Ureter (tissue), 1 donor: ENCODE results near the gene NHS. TPM values are rescaled to one million over a fixed set of nuclear protein-coding genes. Genes with fewer than 3 reads are reported as not detected.
A peak's percentile ranks its signal among the peaks of the same experiment; 100 is the strongest.

Source experiments
- DNase-seq: peaks from one replicate; pipeline ENCODE4 v3.0.0-alpha.2; 2020; ENCODE audit warnings: low spot score
- total RNA-seq: library from RNA; stranded (reverse); gene quantifications from one replicate; pipeline ENCODE4 v1.2.4, GENCODE V29; 2023
- donor health status: DM: yes; HTN: yes; CAD: no.

The NHS gene
- total RNA-seq, 1 donor from 2014 or later: 17.4 TPM

DNA sequence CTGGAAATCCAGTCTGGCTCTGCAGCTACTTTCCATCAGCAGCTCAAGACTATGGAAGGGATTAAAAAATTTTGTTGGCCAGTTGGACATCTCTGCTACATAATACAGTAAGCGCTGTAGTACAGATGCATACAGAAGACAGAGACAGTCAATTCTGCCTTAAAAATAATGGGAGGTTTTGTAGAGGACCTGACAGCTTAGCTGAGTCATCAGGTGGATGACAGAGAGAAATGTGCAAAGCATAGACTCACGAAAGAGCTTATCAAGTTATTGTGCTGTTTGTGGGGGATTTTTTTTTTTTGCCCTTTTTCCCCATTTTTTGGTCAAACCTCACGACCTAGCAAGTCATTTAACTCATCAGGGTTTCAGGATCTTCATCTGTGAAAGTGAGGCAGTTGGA, 213.3 kb downstream of the NHS start:
- DNase-seq: no peak

DNA sequence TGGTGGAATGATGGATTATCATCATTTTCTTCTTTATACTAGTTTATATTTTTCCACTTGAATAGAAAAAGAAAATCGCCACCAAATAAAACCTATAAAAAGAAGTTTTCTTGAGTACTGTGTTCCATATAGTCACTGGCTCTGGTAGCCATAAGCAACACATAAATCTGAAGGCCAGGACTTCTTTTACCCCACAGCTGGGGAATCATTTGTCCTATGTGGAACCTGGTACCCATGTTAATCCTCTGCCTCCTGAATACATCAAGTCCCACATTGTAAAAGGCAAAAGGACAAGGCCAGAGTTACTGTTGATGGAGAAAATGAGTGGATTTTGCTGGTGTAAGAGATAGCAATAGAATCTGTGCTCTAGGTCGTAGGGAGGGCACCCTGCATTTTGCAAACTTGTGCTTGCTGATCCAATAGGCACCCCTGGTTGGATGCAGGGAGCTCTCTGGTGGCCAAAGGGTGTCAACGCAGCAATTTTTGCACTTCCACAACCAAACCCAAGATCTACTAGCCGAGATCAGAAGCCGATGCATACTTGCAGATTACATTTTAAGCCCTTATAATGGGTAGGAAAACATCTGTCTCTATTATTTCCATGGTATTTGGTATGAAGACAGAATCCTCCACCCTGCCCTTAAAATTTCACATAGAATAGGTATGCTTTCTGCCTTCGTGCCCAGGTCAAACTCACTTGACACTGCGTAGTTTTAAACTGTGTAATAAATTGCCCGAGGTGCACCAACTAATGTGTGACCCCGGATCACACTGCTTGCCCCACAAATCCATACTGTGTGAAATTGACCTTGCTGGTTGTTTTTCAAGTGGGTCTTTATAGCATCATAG, 216.1 kb downstream of the NHS start:
- DNase-seq: peak; percentile 71

DNA sequence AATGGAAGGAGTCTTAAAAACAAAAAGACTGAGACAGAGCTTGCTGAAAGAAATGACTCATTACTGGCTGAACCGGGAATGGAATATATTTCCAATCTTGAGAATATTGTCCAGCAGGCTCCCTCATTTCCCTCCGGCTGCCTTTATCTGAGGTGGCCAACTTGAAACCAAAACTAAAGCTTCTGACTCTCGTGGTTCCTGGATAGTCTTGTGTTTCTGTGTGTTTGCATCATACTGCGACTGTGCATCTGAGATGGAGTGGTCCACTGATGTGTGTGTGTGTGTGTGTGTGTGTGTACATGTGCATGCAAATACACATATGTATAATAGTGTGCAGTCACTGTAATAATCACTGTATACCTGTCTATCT, 216.7 kb downstream of the NHS start:
- no peak for DNase-seq

DNA sequence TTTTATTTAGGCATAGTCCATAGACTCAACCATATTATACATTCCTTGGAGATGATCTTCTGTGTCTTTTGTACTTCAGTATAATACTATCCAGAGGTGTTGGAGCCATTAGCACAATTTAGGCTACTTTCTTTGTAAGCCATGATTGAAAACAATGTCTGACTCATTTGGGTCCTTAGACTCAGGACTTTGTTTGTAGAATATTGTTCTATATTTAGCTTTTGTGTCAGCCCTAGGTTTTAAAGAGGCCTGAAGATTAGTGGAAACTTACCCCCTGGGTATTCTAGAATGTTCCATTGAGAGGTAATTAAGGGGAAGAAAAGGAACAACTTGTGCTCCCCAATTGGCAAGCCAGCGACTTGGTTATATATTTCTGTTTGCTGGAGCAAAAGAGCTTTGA, 217.1 kb downstream of the NHS start:
- DNase-seq: no peak

DNA sequence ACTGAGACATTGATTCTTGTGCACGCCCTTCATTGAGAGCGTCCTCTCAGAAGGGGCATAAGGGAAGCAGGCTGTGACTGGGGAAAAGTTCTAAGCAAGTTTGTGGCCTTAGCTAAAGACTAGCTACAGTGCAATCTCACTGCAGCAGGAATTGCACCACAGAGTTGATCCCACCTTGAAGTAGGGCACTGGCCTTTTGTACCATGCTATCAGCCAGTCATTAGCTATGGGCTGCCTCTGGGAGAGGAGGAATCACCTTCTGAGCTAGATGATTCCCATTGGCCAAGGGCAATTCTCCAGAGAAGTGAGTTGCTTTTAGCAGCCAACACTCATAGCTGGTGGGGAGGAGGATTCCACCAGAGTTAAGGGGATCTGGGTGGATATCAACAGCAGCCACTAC, 219.7 kb downstream of the NHS start:
- no peak for DNase-seq

DNA sequence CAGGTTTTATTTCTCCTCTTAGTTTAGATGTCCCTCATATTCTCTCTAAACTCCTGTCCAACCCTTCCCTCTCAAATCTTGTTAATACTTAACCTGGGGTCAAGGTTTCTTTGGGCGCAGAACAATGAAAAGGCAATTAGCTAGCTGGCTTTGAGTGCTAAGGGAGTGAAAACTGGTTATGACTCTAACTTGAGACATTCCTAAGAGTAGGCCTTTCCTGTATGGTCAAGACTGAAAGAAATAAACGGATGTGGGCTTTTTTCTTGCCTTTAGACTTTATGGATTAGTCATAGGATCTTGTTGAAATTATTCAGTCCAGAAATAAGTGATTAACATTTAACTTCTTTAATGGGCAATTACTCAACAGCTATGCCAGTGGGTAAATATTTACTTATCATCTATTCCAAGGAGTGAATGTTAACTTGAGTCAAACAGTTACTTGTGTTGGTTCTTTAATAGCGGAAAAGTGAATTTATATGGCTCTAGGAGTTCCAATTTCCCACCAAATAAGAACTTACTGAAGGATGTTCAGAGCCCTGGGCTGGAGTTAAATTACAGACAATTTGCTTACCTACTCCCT, 220.5 kb downstream of the NHS start:
- no peak for DNase-seq

DNA sequence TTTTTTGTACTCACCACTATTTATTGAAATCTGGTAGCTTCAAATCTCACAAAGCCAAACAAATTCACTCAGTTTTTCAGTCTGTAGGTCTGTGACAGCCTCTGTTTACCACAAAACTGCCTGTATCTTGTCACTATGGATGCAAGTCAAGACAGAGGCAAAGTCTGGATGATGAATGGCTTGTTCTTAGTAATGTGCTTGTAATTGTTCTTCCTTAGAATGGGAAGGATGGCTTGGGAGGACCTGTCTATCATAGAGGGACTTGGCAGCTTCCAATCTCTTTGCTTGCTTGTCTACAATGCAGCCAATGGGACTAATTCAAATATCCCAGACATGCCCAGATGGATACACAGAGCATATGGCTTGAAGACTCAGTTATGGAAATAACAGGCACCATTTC, 221.1 kb downstream of the NHS start:
- no peak for DNase-seq

DNA sequence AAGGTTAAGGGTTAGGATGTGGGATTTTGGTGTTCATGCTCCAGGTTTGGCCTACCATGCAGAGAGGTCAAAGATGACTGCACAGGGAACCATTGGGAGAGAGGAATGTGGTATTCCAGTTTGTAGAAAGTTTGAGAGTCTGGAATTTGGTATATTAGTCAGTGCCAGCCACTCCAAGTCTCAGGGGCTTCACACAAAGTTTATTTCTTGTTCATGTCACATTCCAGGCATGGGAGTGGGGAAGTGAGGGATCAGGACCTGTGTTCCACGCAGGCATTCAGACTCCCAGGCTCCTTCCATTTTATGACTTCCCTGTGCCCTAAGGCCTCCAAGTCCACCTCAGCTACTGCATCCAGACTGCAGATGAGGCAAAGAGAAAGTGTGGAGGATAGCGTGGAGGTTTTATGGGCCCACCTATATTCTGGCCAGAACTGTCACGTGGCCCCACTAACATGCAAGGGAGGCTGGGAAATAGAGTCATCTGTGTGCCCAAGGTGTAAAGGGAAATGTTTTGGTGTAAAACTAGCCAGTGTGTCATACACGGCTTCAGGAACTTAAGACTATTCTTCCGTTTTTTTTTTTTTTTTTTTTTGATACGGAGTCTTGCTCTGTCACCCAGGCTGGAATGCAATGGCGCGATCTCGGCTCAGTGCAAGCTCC, 221.7 kb downstream of the NHS start:
- no peak for DNase-seq

DNA sequence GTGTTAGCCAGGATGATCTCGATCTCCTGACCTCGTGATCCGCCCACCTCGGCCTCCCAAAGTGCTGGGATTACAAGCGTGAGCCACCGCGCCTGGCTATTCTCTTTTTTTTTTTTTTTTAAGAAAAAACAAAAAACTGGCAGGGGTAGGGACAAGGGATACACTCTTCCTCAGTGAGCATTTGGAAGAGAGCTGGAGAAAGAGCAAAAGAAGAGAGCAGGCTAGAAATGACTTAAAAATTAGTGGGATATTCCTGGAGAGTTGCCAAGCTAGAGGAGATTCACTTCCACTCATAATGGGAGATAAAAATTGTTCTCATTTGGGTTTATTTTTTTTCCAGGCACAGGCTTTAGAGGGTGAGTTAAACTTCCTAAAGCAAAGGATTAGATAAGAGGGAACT, 222.3 kb downstream of the NHS start:
- no peak for DNase-seq

DNA sequence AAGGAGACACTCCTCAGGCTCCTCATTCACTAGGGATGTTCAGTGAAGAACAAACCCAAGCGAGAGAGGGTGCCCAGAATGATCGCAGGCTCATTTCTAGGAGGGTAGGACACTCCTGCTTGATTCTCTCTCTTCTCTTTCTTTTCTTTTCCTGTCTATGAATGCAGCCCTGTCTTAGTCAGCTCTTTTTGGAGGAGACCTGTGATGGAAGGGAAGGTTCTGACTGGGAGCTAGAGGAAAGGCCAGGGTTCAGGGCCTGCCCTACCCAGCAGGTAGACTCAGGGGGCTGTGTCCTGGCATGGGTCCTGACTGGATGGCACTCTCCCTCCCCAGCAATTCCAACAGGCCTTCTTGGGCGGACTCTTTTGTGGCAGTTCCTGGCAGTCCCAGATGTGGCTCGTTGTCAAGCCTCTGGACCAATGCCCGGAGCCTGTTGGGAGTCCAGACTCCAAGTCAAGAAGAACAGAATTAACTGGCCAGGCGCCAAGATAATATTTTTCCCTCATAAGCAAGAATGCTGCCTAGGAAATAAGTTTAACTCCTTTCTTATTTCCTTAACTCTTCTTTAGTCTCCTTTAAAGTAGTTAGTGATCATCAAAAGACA, 222.9 kb downstream of the NHS start:
- DNase-seq: peak; percentile 75

DNA sequence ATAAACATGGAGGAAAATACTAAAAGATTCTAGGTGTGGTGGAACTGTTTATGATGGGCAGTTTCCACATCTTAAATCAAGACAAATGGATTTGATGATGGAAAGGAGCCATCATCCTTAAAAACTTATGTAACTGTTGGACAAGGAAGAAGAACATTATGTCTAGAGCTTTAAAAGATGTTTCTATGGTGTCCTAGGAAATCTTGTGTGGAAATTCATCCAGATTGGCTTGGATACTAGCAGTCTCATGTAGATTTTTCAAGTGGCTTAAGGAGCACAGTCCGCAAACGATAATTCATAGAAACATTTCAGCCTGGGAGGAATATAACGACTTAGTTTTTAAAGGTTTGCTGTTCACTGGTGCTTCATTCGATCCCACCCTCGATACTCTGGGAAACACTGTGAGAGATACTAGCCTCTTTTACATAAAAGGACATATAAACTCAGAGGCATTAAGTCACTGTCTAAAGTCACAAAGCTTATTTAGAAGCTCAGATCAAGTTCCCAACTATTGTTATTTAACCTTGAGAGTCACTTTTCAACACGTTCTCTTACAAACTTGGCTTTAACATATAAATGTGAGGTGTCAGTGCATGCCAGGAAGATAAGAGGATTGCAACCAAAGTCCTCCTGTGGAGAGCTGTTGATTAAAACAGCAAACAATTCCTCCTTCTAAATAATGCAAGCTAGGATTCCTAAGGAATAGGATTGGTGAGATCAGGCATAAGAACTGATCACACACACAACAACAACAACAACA, 226.6 kb downstream of the NHS start:
- DNase-seq: no peak

DNA sequence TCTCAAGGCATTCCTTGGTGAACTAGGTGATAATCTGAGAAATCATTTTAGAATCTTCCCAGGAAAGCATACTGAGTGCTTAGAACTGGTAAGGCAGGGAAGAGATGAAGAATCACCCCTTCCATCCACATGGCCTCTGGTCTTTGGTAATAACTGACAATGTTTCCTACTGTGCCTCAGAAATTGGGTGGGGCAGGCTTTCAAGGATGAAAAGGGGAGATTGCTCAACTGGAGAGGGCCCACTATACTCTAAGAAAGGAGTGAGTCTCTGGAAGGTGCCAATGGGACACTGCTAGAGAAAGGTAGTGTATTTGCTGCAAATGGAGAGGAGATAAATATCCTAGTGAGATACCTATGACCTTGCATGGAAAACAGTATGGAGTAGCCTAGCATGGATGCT, 227.2 kb downstream of the NHS start:
- no peak for DNase-seq

DNA sequence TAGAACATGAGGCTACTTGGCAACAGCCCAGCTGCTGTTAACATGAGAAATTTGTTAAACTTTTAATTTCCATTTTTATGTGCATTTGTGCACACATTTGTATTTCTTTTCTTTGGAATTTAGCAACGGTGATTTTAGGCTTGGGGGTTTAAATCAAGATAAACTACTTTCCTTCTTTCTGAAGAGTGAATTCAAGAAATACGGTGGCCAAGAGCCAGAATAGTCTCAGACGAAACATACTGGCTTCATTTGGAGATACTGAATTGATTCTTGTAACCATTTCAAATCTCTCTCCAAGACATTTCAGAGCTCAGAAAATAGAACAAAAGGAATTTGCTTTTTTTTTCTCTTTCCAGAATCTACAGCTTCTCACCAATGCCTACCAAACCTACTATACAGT, 228.2 kb downstream of the NHS start:
- DNase-seq: no peak

DNA sequence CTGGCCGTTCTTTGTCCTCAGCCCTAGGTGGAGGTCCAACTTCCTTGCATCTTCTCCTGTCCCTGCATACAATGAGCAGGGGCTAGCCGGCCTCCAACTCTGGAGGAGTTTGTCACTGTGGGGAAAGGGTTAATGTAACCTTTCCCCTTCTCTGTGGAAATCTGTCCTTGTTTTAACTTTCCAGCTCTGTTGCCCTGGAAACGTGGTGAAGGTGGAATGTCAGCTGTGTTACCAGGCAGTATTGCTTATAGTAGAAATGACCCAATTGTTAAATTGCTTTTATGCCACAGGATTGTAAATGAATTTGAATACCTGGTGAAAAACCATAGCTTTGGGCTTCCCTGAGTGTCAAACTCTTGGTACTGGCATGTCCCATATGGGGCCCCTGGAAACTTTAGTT, 230.7 kb downstream of the NHS start:
- no peak for DNase-seq

DNA sequence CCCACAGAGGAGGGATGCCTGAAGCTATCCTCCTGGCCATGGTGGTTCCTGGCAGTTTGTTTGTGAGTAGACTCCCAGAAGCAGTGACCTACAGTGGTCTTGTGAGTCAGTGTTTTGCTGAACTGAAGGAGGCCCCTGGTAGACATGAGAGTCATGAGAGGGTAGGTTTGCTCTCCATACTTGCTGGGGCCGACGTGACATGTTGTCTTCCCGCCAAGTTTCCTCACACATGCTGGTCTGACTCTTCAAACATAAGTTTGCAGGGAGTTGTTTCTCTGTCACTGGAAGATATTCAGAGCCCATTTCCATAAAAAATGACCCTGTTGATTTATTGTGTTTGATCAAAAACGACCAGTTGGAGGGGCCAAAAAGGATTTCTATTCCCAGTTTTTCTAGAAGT, 231.2 kb downstream of the NHS start:
- no peak for DNase-seq

DNA sequence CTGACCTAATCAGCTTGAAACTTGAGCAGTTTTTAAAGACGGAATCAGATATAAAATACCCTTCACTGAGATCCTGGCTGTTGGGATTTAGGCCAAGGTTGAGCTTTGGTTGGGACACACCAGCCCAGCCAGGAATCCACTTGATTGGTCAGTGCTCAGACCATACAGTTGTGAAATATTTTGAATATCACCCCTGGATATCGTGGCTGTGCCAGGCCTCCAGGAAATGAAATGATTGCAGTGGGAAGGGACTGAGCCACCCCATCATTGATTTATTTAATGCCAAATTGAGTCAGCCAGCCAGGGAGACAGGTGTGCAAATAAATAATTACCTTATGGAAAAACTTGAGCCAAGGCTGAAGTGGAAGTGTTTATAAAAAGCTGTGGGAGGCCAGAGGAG, 233.9 kb downstream of the NHS start:
- DNase-seq: no peak

DNA sequence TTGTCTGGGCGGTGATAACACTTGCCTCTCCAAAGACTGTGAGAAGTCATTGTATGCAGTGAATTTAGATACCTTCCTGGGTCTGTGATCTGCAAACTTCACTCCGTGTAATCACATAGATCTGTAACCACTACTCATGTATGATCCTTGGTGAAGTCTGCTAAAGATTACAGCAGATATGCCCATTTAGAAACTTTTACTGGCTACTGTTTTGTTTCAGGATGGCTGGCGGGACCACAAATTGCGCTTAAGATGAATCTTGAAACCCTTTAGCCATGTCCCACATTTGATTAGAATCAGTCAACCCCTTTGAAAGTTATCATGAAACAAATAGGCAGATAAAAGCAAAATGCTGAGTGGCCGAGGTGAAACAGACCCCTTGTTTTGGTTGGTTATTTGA, 235.8 kb downstream of the NHS start:
- DNase-seq: no peak

DNA sequence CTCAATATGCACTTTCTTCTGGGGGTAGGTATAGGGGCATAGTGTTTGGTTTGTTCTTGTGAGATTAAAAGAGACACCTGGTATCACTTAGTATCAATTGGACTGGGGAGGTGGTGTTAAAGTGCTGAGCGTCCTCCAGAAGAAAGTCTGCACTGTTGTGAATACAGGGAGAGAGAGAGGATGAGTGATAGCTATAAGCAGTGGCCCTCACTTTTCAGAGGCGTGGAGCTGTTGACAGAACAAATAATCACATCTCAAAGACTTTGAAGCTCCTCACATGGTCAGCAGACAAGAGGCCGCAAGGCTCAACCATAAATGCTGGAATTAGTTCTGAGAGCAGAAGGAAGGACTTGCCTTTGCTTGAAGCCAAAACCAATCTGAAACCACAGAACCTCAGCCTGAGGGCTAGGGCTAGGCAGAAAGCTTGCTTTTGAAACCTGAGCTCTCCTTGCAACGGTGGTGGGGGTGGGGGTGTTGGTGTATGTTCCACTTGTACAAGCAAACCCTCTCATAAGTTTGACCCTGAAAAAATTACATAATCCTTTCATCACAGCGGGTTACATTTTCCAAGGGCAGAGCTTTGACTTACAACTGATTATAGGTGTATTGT, 239.1 kb downstream of the NHS start:
- DNase-seq: no peak

DNA sequence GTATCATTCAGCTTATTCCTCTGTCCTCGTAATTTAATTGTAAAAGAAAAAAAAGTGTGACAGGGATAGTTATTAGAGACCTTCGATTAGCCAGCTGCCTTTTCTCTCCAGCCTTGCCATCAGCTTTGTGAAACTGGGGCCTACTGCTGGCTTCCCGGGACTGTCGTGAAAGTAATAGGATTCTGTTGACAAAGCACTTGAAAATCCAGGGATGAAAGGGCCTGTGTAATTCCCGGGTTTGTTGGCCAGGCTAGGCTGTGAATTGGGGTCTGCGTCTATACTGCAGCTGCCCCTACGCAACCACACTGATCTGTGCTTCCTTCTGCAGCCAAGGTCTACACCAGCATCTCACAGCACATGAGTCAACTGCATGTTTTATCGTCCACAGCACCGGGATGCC, 241.9 kb downstream of the NHS start:
- DNase-seq: no peak

DNA sequence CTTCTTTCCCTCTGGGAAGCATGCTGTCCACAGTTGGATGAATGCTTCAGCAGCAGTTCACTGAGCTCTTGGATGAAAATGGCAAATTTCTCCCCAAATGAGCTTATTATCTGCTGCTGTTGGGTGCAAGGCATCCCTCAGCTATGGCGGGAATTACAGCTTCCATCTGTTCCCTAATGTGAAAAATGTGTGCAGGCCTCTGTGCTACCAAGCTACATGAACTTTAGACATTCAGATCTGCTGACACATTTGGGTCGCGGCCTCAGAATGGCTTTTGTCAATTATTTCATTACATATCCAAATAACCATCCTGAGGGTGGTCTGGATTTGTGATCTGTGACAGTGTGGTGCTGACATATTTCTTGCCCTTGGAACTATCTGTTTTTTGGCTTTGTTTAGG, 242.8 kb downstream of the NHS start:
- no peak for DNase-seq

DNA sequence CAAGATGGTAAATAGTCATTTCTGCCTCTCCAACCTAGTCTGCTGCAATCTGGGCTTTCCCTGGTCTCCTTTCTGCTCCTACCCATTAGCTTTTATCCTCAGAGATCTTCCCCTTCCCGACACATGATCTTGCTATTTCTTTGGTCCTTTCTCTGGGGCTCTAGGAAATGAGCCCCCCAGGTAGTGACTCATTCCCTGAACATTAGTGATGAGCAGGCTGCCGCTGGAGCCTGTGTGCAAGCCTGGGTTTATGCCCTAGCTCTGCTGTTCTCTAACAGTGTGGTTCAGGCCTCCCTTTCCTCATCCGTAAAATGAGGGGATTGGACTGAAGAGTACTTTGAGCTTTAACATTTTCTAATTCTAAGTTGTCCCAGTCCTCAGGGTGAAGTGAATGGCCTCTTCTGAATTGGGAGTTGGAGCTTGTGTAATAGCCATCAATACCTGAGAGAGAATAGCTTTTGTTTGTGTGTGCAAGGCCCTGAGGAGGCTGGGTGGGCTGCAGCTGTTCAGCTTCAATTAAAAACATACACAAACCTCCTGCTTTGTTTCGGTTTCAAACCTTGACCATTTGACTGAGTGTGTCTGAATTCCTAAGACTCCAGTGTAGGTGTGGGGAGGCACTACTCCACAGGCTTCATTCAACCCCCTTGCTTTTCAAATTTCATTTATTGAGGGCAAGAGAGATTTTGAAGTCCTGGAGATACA, 246.7 kb downstream of the NHS start:
- DNase-seq: no peak
